ENCODE measurements around the gene CHST8.

Gene CHST8

GRCh38 chr19:33821871-33822270 is 200.1 kb downstream of the CHST8 start:
- TF ChIP-seq CTCF (conservative IDR thresholded peaks at IDR 0.05; ENCODE audit: low read depth, low read length), result no peak
- no peak for DNase-seq (ENCODE audit: low read depth)

More at GRCh38 chr19:33821871-33822270, 200.1 kb downstream of the CHST8 start:
- H3K4me3 ChIP-seq (ENCODE audit: low read length), result no peak overlapping the region
